Measurements from ENCODE around the gene CMTM7. TPM values are rescaled to one million over a fixed set of nuclear protein-coding genes. Genes with fewer than 3 reads are reported as not detected.

The CMTM7 gene
- total and polyA plus RNA-seq, 2 of the 13 experiments (the other 11 are each of a cell fraction or from before 2014, with no cell fraction given) = 20.9 to 21.4 TPM

DNA sequence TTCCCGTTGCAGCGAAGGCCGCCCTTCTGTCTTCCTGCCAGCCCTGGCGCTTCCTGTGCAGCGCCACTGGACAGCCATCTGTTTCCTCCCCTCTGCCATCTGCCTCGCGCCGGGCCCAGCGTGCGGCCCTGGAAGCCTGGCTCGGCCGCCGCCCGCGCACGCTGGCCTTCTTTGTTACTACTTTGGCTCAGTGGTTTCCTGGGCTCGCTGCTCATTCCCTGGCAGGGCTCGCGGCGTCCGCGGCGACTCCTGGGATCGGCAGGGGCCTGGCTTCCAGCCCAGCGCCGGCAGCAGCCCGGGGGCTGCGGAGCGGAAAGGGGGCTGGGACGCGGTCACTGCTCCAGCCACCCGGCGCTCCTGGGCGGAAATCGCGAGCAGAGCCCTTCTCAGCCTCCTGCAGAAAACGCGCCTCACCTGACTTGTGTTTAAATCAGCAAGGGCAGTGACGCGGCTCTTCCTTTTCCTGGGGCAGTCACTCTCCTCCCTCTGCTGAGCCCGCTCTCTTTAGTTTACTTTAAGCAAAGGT lies 10.0 kb downstream of the CMTM7 start (continued):
- TF ChIP-seq, protein P1, sequence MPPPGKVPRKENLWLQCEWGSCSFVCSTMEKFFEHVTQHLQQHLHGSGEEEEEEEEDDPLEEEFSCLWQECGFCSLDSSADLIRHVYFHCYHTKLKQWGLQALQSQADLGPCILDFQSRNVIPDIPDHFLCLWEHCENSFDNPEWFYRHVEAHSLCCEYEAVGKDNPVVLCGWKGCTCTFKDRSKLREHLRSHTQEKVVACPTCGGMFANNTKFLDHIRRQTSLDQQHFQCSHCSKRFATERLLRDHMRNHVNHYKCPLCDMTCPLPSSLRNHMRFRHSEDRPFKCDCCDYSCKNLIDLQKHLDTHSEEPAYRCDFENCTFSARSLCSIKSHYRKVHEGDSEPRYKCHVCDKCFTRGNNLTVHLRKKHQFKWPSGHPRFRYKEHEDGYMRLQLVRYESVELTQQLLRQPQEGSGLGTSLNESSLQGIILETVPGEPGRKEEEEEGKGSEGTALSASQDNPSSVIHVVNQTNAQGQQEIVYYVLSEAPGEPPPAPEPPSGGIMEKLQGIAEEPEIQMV (CRISPR knock-in tag; IDR thresholded peaks at IDR 0.05; ENCODE audit: low read depth) = peak; percentile 81; the same call in 1 of the 2 replicates
- no peak for TF ChIP-seq ZNF180 (CRISPR knock-in tag; IDR thresholded peaks at IDR 0.05; ENCODE audit: borderline replicate concordance, low read depth)
- TF ChIP-seq TCF7 (IDR thresholded peaks at IDR 0.05; ENCODE audit: low read depth) = no peak
- TF ChIP-seq ZNF674 (CRISPR knock-in tag; IDR thresholded peaks at IDR 0.05; ENCODE audit: low read depth) = no peak
- TF ChIP-seq NCOA5 (CRISPR knock-in tag; IDR thresholded peaks at IDR 0.05) = 0 out of 2 replicates have a peak, but pooled peaks have one; percentile 30
- TF ChIP-seq ISL2 (CRISPR knock-in tag; IDR thresholded peaks at IDR 0.05) = peak; percentile 34
- no peak for TF ChIP-seq NFYB (CRISPR knock-in tag; IDR thresholded peaks at IDR 0.05)
- peak; percentile 21 for TF ChIP-seq MED8 (CRISPR knock-in tag; IDR thresholded peaks at IDR 0.05; ENCODE audit: insufficient replicate concordance)
- TF ChIP-seq, protein P2, sequence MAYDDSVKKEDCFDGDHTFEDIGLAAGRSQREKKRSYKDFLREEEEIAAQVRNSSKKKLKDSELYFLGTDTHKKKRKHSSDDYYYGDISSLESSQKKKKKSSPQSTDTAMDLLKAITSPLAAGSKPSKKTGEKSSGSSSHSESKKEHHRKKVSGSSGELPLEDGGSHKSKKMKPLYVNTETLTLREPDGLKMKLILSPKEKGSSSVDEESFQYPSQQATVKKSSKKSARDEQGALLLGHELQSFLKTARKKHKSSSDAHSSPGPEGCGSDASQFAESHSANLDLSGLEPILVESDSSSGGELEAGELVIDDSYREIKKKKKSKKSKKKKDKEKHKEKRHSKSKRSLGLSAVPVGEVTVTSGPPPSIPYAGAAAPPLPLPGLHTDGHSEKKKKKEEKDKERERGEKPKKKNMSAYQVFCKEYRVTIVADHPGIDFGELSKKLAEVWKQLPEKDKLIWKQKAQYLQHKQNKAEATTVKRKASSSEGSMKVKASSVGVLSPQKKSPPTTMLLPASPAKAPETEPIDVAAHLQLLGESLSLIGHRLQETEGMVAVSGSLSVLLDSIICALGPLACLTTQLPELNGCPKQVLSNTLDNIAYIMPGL (CRISPR knock-in tag; IDR thresholded peaks at IDR 0.05; ENCODE audit: borderline replicate concordance in 1 of 2, low read depth in 1 of 2) = peak; percentile 78 to 93; a peak in 3 of 4 replicates
- no peak for TF ChIP-seq ZKSCAN5 (CRISPR knock-in tag; IDR thresholded peaks at IDR 0.05)
- TF ChIP-seq, protein P3, sequence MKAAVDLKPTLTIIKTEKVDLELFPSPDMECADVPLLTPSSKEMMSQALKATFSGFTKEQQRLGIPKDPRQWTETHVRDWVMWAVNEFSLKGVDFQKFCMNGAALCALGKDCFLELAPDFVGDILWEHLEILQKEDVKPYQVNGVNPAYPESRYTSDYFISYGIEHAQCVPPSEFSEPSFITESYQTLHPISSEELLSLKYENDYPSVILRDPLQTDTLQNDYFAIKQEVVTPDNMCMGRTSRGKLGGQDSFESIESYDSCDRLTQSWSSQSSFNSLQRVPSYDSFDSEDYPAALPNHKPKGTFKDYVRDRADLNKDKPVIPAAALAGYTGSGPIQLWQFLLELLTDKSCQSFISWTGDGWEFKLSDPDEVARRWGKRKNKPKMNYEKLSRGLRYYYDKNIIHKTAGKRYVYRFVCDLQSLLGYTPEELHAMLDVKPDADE (CRISPR knock-in tag; IDR thresholded peaks at IDR 0.05) = 0 out of 2 replicates have a peak, but pooled peaks have one; percentile 52
- no peak; the same call in 1 of the 2 replicates for TF ChIP-seq ZFP36L1 (CRISPR knock-in tag; IDR thresholded peaks at IDR 0.05)
- 0 out of 2 replicates have a peak, but pooled peaks have one; percentile 39 for TF ChIP-seq ZNF383 (CRISPR knock-in tag; IDR thresholded peaks at IDR 0.05; ENCODE audit: borderline replicate concordance)
- no peak for TF ChIP-seq ZNF282 (IDR thresholded peaks at IDR 0.05; ENCODE audit: partially characterized antibody)
- TF ChIP-seq, protein P4, sequence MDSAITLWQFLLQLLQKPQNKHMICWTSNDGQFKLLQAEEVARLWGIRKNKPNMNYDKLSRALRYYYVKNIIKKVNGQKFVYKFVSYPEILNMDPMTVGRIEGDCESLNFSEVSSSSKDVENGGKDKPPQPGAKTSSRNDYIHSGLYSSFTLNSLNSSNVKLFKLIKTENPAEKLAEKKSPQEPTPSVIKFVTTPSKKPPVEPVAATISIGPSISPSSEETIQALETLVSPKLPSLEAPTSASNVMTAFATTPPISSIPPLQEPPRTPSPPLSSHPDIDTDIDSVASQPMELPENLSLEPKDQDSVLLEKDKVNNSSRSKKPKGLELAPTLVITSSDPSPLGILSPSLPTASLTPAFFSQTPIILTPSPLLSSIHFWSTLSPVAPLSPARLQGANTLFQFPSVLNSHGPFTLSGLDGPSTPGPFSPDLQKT (CRISPR knock-in tag; IDR thresholded peaks at IDR 0.05; ENCODE audit: borderline replicate concordance) = no peak
- TF ChIP-seq, protein P5, sequence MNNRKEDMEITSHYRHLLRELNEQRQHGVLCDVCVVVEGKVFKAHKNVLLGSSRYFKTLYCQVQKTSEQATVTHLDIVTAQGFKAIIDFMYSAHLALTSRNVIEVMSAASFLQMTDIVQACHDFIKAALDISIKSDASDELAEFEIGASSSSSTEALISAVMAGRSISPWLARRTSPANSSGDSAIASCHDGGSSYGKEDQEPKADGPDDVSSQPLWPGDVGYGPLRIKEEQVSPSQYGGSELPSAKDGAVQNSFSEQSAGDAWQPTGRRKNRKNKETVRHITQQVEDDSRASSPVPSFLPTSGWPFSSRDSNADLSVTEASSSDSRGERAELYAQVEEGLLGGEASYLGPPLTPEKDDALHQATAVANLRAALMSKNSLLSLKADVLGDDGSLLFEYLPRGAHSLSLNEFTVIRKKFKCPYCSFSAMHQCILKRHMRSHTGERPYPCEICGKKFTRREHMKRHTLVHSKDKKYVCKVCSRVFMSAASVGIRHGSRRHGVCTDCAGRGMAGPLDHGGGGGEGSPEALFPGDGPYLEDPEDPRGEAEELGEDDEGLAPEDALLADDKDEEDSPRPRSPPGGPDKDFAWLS (CRISPR knock-in tag; IDR thresholded peaks at IDR 0.05; ENCODE audit: borderline replicate concordance) = no peak
- TF ChIP-seq TEAD2 (CRISPR knock-in tag; IDR thresholded peaks at IDR 0.05) = no peak
- no peak for TF ChIP-seq RAD51 (IDR thresholded peaks at IDR 0.05; ENCODE audit: borderline replicate concordance)
- TF ChIP-seq, protein P6, sequence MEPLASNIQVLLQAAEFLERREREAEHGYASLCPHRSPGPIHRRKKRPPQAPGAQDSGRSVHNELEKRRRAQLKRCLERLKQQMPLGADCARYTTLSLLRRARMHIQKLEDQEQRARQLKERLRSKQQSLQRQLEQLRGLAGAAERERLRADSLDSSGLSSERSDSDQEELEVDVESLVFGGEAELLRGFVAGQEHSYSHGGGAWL (CRISPR knock-in tag; IDR thresholded peaks at IDR 0.05) = peak; percentile 66; the same call in 1 of the 2 replicates
- TF ChIP-seq, protein P7, sequence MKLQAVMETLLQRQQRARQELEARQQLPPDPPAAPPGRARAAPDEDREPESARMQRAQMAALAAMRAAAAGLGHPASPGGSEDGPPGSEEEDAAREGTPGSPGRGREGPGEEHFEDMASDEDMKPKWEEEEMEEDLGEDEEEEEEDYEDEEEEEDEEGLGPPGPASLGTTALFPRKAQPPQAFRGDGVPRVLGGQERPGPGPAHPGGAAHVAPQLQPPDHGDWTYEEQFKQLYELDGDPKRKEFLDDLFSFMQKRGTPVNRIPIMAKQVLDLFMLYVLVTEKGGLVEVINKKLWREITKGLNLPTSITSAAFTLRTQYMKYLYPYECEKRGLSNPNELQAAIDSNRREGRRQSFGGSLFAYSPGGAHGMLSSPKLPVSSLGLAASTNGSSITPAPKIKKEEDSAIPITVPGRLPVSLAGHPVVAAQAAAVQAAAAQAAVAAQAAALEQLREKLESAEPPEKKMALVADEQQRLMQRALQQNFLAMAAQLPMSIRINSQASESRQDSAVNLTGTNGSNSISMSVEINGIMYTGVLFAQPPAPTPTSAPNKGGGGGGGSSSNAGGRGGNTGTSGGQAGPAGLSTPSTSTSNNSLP (IDR thresholded peaks at IDR 0.05; ENCODE audit: low read depth, low read length) = no peak
